ENCODE data around the gene MDFIC2.

Gene MDFIC2

DNA sequence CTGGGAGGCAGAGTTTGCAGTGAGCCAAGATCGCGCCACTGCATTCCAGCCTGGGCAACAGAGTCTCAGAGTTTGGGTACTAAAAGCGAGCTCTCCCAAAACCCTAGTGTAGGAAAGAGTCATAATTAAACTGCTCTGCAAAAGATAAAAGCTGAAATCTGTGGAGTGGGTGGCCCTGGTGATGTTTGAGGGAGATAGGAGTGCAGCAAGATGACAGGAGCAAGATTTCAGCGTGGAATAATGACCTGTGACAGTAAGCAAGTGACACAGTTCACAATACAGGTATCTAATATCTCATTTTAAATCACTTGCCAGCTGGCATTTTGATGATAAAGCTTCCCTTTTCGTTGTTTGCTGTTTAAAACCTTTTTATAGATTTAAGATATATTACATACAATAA is 79.3 kb downstream of the MDFIC2 start:
- Histone ChIP-seq H3K4me1 (no peaks in the 10 kb centered on the region), H2AFZ (no peak overlapping the region), H3K9ac (no peak overlapping the region), H3K27ac (no peak overlapping the region), H3K27me3 (ENCODE audit: control insufficient read depth, insufficient read depth, low read length) (no peaks in the 10 kb centered on the region), H3K36me3 (ENCODE audit: control insufficient read depth, insufficient read depth, low read length) (no peaks in the 10 kb centered on the region), H3K79me2 (no peaks in the 10 kb centered on the region), H3K4me2 (ENCODE audit: low read length) (no peak overlapping the region), H3K9me3 (ENCODE audit: control insufficient read depth, low read length) (no peaks in the 10 kb centered on the region), H3K4me3 (ENCODE audit: low read depth, low read length) (no peak overlapping the region)
- TF ChIP-seq CTCF (IDR thresholded peaks at IDR 0.05), result no peak

- no peaks in the 10 kb centered on the region for H3K27me3 ChIP-seq (ENCODE audit: control insufficient read depth, insufficient read depth, low read length)
- H3K36me3 ChIP-seq (ENCODE audit: control insufficient read depth, insufficient read depth, low read length), result no peaks in the 10 kb centered on the region
- H3K4me3 ChIP-seq (ENCODE audit: low read depth, low read length), result no peak overlapping the region
- TF ChIP-seq CTCF (IDR thresholded peaks at IDR 0.05), result no peak
- no peak overlapping the region for H2AFZ ChIP-seq
- H3K27ac ChIP-seq, result no peak overlapping the region
- H3K4me1 ChIP-seq, result no peaks in the 10 kb centered on the region
- H3K9me3 ChIP-seq (ENCODE audit: control insufficient read depth, low read length), result no peaks in the 10 kb centered on the region
- H3K4me2 ChIP-seq (ENCODE audit: low read length), result no peak overlapping the region
- no peaks in the 10 kb centered on the region for H3K79me2 ChIP-seq
- no peak overlapping the region for H3K9ac ChIP-seq
These were observed 81.2 kb downstream of the MDFIC2 start for GRCh38 chr3:70231266-70231701.

DNA sequence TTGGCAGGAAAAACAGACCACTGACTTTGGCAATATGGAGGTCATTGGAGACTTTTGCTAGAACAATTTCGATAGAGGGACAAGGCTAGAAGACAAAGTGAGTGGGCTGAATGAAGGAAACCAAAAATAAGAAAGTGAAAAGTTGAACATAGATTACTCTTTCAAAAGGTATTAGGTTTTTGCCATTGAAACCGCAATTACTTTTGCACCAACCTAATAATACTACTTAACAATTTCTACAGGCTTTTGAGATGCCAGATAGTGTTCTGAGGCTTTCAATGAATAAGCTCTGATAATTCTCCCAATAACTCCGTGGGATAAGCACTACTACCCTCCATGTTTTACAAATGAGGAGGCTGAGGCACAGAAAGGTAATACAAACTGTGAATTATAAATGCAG is 85.0 kb downstream of the MDFIC2 start:
- Histone ChIP-seq H3K27me3 (ENCODE audit: control insufficient read depth, insufficient read depth, low read length) (no peaks in the 10 kb centered on the region), H3K79me2 (no peaks in the 10 kb centered on the region), H3K4me2 (ENCODE audit: low read length) (no peak overlapping the region), H3K9me3 (ENCODE audit: control insufficient read depth, low read length) (no peaks in the 10 kb centered on the region), H3K27ac (no peak overlapping the region), H2AFZ (no peak overlapping the region), H3K4me3 (ENCODE audit: low read depth, low read length) (no peak overlapping the region), H3K36me3 (ENCODE audit: control insufficient read depth, insufficient read depth, low read length) (no peaks in the 10 kb centered on the region), H3K9ac (no peak overlapping the region), H3K4me1 (no peaks in the 10 kb centered on the region)
- TF ChIP-seq CTCF (IDR thresholded peaks at IDR 0.05), result no peak

DNA sequence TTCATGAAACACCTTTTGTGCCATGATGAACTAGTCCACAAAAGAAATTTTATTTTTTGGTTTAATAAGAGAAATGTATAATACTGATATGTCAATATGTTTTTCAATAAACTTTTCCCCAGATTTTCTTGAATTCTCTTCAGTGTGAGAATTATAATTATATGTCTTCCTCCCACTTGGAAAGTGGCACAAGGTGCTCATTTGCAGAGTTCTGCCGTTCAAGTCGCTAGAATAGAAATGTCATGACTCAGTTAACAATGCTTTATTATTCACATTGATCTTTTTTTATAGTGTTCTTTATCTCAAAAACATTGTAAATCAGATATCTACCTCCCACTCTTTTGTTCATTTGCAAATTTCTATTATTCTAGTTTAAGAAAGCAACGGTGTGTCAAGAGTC is 87.3 kb downstream of the MDFIC2 start:
- no peaks in the 10 kb centered on the region for H3K36me3 ChIP-seq (ENCODE audit: control insufficient read depth, insufficient read depth, low read length)
- H3K4me1 ChIP-seq, result no peaks in the 10 kb centered on the region
- no peaks in the 10 kb centered on the region for H3K79me2 ChIP-seq
- H3K4me2 ChIP-seq (ENCODE audit: low read length), result no peak overlapping the region
- H3K27me3 ChIP-seq (ENCODE audit: control insufficient read depth, insufficient read depth, low read length), result no peaks in the 10 kb centered on the region
- H3K4me3 ChIP-seq (ENCODE audit: low read depth, low read length), result no peak overlapping the region
- no peak overlapping the region for H2AFZ ChIP-seq
- H3K9ac ChIP-seq, result no peak overlapping the region
- no peak overlapping the region for H3K27ac ChIP-seq
- no peaks in the 10 kb centered on the region for H3K9me3 ChIP-seq (ENCODE audit: control insufficient read depth, low read length)
- TF ChIP-seq CTCF (IDR thresholded peaks at IDR 0.05), result no peak

DNA sequence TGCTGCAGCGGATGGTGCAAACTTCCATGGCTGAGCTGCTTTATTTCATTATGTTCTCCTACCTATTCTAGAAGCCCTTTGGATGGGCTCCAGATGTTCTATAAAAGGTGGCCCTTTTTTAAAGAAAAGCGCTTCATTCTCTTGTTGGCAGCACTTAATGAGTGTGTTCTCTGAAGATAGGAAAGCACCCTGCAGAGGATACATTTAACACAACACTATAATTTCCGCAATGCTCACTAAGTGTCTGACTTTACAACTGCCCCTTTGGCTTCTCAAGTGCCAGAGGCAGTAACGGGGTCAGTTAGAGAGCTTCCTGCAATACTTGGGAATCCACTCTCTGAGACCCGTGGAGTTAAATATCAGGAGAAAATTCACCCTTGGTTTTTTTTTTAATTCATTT is 88.1 kb downstream of the MDFIC2 start:
- no peaks in the 10 kb centered on the region for H3K36me3 ChIP-seq (ENCODE audit: control insufficient read depth, insufficient read depth, low read length)
- no peaks in the 10 kb centered on the region for H3K79me2 ChIP-seq
- no peak overlapping the region for H3K9ac ChIP-seq
- no peaks in the 10 kb centered on the region for H3K9me3 ChIP-seq (ENCODE audit: control insufficient read depth, low read length)
- no peak overlapping the region for H2AFZ ChIP-seq
- TF ChIP-seq CTCF (IDR thresholded peaks at IDR 0.05), result no peak
- no peak overlapping the region for H3K4me3 ChIP-seq (ENCODE audit: low read depth, low read length)
- no peak overlapping the region for H3K4me2 ChIP-seq (ENCODE audit: low read length)
- no peaks in the 10 kb centered on the region for H3K4me1 ChIP-seq
- H3K27me3 ChIP-seq (ENCODE audit: control insufficient read depth, insufficient read depth, low read length), result no peaks in the 10 kb centered on the region
- no peak overlapping the region for H3K27ac ChIP-seq

All from parathyroid adenoma (tissue), 2 donors.